ENCODE data around the gene TKFC. TPM values are rescaled to one million over a fixed set of nuclear protein-coding genes. Genes with fewer than 3 reads are reported as not detected.

TKFC gene
- total RNA-seq, 4 donors from 2014 or later = 12.9 to 24.2 (median 14.8) TPM

- H3K4me3 ChIP-seq = no peak overlapping the region
- intact Hi-C loops (cut with DNase I) = no loop called here
- no peak for DNase-seq (ENCODE audit: extremely low spot score)
- H3K27ac ChIP-seq (replicated peaks in 1 of 4) = no peak overlapping the region
- H3K4me1 ChIP-seq = peaks cover 22 to 30% (median 27%) of the 10 kb centered on the region in 4 donors
- TF ChIP-seq EP300 (IDR thresholded peaks at IDR 0.05) (no peak), POLR2A (IDR thresholded peaks at IDR 0.05; ENCODE audit: low read depth) (no peak), CTCF (IDR thresholded peaks at IDR 0.05) (no peak), POLR2AphosphoS5 (IDR thresholded peaks at IDR 0.05) (no peak)
- no peaks in the 10 kb centered on the region for H3K27me3 ChIP-seq
- 96% methylated on average over 6 of the region's 6 CpGs for WGBS
- no peaks in the 10 kb centered on the region for H3K9me3 ChIP-seq
- H3K36me3 ChIP-seq = peaks cover 20 to 37% (median 29%) of the 10 kb centered on the region in 4 donors
These were observed 24.8 kb downstream of the TKFC start for GRCh38 chr11:61357894-61358239.

GRCh38 chr11:61358566-61358965 is 25.5 kb downstream of the TKFC start:
- Histone ChIP-seq H3K27ac (replicated peaks in 1 of 4) (no peak overlapping the region), H3K4me1 (peaks cover 29 to 37% (median 33%) of the 10 kb centered on the region in 4 donors), H3K27me3 (no peaks in the 10 kb centered on the region), H3K36me3 (peaks cover 13 to 30% (median 22%) of the 10 kb centered on the region in 4 donors), H3K9me3 (no peaks in the 10 kb centered on the region), H3K4me3 (no peak overlapping the region)
- no peak for TF ChIP-seq EP300 (IDR thresholded peaks at IDR 0.05)
- no peak for TF ChIP-seq POLR2A (IDR thresholded peaks at IDR 0.05; ENCODE audit: low read depth)
- no peak for TF ChIP-seq CTCF (IDR thresholded peaks at IDR 0.05)
- no peak for TF ChIP-seq POLR2AphosphoS5 (IDR thresholded peaks at IDR 0.05)
- intact Hi-C loops (cut with DNase I) = no loop called here
- WGBS = 97% methylated on average over 11 of the region's 11 CpGs
- DNase-seq (ENCODE audit: extremely low spot score) = no peak

GRCh38 chr11:61359516-61359915 is 26.5 kb downstream of the TKFC start:
- H3K36me3 ChIP-seq = peaks cover 15 to 29% (median 20%) of the 10 kb centered on the region in 4 donors
- no peaks in the 10 kb centered on the region for H3K27me3 ChIP-seq
- no peak for DNase-seq (ENCODE audit: extremely low spot score)
- WGBS = 86% methylated on average over 6 of the region's 6 CpGs
- peaks cover 30 to 42% (median 36%) of the 10 kb centered on the region in 4 donors for H3K4me1 ChIP-seq
- no peak for TF ChIP-seq POLR2A (IDR thresholded peaks at IDR 0.05; ENCODE audit: low read depth)
- no peak for TF ChIP-seq POLR2AphosphoS5 (IDR thresholded peaks at IDR 0.05)
- TF ChIP-seq EP300 (IDR thresholded peaks at IDR 0.05) = no peak
- no peak for TF ChIP-seq CTCF (IDR thresholded peaks at IDR 0.05)
- H3K4me3 ChIP-seq = no peak overlapping the region
- no peak overlapping the region for H3K27ac ChIP-seq (replicated peaks in 1 of 4)
- intact Hi-C loops (cut with DNase I) = no loop called here
- H3K9me3 ChIP-seq = no peaks in the 10 kb centered on the region

GRCh38 chr11:61361237-61361740 is 28.3 kb downstream of the TKFC start:
- no peaks in the 10 kb centered on the region for H3K9me3 ChIP-seq
- H3K4me3 ChIP-seq = peak overlapping the region; percentile 66 to 94 (median 80)
- intact Hi-C loops (cut with DNase I) = no loop called here
- no peak for DNase-seq (ENCODE audit: extremely low spot score)
- TF ChIP-seq POLR2A (IDR thresholded peaks at IDR 0.05; ENCODE audit: low read depth) = no peak
- no peak for TF ChIP-seq POLR2AphosphoS5 (IDR thresholded peaks at IDR 0.05)
- no peak for TF ChIP-seq EP300 (IDR thresholded peaks at IDR 0.05)
- TF ChIP-seq CTCF (IDR thresholded peaks at IDR 0.05) = no peak
- H3K4me1 ChIP-seq = peaks cover 30 to 42% (median 35%) of the 10 kb centered on the region in 4 donors
- H3K27ac ChIP-seq (replicated peaks in 1 of 4) = peak overlapping the region; percentile 92 to 100 (median 98)
- no peaks in the 10 kb centered on the region for H3K27me3 ChIP-seq
- WGBS = 2% methylated on average over 22 of the region's 22 CpGs
- H3K36me3 ChIP-seq = peaks cover 20 to 31% (median 27%) of the 10 kb centered on the region in 4 donors

Data from esophagus muscularis mucosa (tissue), 4 donors.